ENCODE measurements around the gene PIBF1.
"Not testable (repeated sequence)": the region's sequence is repeated elsewhere in the genome, so short reads cannot be mapped to it uniquely, and the experiment has no call there.

The PIBF1 gene

GRCh38 chr13:72823081-72823480 lies 41.1 kb downstream of the PIBF1 start:
- DNase-seq (no peak), ATAC-seq (no peak)

GRCh38 chr13:72823724-72824123 lies 41.8 kb downstream of the PIBF1 start:
- no peak for ATAC-seq

DNA sequence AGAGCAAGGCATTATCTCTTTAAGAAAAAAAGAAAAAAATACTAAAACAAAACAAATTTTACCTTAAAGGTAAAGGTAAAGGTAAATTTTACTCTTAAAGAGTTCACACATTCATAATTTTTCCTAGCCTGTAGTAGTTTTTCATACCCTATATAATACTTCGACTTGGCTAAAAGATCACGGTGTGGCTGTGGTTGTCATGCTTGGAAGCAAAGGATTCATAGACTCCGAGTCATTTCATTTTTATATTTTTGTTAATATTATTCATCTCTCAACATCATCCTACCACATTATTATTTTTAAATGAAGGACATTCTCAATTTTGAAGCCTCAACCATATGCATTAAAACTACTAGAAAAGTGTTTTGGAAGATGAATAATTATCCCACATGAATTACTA lies 52.7 kb downstream of the PIBF1 start:
- no peak for DNase-seq
- no peak for ATAC-seq

More at GRCh38 chr13:72823724-72824123, 41.8 kb downstream of the PIBF1 start:
- no peak for DNase-seq

DNA sequence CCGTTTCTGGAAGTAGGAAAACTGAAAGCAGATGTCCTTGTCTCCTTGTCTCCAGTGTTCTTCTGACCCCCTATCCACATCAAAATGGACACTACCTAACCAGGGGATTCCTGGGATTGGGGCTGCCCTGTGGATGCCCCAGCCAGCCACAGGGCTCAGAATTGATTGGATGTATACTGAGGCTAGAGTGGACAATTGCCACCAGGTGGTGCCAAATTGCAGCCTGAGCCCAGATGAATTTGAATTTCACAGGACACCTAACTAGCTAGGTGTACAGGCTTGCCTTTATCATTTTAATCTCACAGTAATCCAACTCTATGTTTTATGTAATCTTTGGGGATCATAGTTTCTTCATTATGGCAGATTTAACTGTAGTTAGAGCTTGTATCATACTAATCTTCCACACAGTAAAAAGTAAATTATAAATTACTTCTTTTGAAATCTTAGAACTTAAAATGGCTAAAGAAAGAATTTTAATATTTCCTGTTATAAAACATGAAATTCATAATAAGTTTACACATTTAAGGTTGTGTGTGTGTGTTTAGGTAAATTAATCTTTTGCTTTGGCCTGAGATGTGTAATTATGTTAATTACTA lies 58.0 kb downstream of the PIBF1 start:
- peak; percentile 84 for ATAC-seq
- DNase-seq = peak; percentile 27

- ATAC-seq (no peak), DNase-seq (no peak)
Measured at GRCh38 chr13:72842991-72843390, 61.1 kb downstream of the PIBF1 start.

- ATAC-seq, DNase-seq: not testable (repeated sequence)
Measured at GRCh38 chr13:72845148-72845547, 63.2 kb downstream of the PIBF1 start.

DNA sequence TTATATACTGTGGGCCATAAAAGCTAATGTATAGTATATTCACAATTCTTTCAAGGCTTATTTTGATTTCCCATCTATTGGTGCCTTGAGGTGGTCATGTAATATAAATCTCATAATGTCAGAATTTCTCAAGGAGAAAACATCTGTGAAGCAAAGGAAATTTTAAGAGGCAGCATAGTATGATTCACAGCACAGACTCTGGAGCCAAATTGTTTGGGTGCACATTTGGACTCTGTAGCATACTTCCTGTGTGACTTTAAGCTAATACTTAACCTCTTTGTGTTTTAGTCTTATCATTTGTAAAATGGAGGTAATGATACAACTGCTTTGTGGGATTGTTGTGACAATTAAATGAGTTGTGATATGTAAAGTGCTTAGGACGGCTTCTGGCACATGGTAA lies 67.6 kb downstream of the PIBF1 start:
- DNase-seq = no peak
- no peak for ATAC-seq

DNA sequence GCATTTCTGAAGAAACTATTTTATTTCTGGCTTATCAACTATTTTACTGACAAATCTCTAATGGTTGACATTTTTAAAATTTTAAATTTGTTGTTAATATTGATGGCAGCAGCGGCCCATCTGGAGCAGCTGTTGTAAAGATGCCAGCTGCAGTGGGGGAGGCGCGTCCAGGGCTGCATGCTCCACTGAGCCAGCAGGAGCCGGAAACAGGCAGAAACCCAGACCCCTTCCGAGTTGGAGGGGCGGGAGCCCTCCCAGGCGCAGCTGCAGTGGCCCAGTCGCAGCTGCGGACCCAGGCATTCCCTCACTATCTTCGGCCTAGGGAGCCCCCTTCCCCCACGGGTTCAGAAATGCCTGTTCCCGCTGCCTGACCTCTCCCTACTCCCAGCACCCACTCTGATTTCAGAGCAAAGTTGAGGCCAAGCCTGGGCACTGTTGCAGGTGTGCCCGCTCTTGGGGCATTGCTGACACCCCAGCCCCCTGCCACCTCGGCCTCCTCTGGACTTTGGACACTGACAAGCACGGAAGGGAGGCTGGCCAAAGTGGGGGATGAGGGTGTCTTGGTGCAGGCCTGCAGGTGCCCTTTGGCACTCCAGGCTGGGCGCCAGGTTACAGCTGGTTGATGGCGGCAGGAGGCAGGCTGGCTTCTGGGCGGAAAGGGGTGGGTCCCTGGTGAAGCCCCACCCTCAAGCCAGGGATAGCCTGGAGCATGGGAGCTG lies 69.2 kb downstream of the PIBF1 start:
- peak; percentile 23 for ATAC-seq

DNA sequence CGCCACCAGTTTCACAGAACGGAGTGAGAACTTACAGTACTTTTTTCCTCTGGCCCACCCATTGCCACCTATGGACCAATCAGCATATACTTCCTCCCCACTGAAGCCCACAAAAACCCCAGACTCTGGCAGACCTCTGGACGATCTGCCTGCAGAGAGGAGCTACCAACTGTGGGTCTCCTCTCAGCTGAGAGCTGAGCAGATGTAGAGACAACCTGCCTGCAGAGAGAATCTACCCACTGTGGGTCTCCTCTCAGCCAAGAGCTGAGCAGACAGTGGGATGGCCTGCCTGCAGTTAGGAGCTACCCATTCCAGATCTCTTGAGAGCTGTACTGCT lies 69.7 kb downstream of the PIBF1 start:
- ATAC-seq = peak; percentile 19
- no peak for DNase-seq

More for the DNA sequence above, 69.2 kb downstream of the PIBF1 start:
- DNase-seq = no peak

DNA sequence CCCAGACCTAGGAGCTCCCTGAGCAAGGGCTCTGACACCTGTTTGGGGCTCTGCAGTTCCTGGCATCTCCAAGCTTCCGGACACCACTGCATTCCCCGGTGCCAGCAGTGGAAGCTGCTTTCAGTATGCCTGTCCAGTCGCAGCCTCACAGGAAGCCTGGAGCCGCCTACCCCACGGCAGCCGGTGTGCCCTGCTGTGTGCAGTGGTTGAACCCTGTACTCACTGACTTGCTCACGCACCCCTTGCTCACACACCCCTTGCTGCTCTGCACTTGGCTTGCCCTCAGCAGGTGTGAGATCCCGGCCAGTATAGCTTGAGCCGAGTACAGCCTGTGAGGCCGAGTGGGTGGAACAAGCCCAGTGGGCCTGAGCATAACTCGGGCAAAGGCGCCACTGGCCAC lies 70.3 kb downstream of the PIBF1 start:
- ATAC-seq (no peak), DNase-seq (no peak)

DNA sequence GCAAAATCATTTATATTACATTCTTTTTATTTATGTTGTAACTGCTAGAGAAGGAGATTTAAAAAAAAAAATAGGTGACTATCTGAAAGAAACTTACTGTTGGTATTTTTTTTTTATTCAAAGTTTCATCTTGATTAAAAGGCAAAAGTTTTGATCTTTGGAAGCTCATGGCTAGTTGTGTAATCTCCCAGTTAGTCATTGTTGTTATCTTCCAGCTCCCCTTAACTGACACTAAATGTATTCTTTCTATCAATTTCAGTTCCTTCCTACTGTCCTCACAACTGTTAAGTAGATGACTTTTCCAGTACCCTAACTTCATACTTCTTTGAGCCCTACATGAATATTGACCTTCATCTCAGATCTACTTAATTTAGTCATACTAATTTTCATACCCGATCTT lies 71.1 kb downstream of the PIBF1 start:
- DNase-seq = no peak
- ATAC-seq = no peak

DNA sequence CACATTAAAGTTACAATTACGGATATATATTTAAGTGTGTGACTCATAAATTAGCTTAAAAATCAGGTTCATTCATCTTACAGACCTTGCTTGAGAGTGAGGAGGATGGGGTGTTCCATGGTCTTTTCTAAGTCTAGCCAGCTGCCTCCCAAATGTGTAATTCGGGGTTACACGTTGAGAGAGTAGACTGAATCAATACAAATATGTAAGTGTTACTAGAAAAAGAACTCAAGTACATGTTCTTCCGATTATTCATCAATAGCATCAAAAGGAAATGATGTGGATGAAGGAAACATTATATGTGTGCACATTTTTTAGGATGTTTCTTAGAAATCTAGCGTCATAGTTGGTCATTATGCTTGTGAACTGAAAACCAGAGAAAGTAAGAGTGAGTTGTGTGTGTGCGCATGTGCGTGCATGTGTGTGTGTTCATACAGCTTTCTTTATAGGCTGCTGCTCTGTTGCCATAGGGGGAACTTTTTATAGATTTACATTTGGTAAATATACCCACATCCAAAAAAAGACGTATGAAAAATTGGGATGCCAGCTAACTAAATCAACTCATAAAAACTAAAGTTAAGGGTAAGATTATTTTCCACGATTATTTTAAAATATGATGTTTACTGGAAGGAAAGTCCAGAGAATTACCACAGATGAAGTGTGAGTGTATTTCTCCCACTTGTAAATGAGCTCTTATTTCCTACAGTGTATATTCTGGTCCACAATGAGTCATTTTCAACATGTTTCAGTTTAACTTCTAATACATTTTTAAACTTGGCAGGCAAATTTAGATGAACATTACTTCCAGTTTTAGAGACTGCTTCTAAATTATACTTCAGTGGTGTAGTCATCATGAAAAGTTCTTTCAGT lies 82.4 kb downstream of the PIBF1 start:
- ATAC-seq (peak; percentile 72), DNase-seq (no peak)

DNA sequence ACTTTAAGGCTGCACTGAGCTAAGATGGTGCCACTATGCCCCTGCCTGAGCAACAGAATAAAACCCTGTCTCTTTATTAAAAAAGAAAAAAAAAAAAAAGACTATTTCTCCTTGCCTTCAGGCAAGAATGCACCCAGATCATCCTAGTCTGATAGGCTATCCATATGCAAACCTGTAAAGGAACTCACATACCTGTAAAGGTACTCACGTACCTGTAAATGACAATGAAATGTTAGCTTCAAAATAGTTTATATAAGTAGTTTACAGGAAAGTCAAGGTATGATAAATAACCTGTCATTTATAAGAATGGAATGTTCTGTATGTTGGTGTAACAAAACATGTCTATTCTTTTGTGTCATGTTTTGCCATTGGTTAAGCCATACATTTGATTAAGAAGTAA lies 86.3 kb downstream of the PIBF1 start:
- ATAC-seq (no peak), DNase-seq (no peak)

DNA sequence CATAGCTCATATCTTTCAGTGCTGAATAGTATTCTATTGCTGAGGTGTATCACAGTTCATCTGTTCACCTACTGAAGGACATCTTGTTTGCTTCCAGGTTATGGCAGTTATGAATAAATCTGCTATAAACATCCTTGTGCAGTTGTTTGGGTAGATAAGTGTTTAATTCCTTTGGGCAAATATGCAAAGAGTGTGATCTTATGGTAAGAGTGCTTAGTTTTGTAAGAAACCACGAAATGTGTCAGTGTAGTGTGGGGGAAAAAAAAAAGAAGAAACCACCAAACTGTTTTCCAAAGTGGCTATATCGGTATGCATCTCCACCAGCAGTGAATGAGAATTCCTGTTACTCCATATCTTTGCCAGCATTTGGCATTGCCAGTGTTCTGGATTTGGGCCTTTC lies 93.3 kb downstream of the PIBF1 start:
- no peak for ATAC-seq

GRCh38 chr13:72884101-72884500 lies 102.2 kb downstream of the PIBF1 start:
- ATAC-seq (no peak), DNase-seq (no peak)

More for the DNA sequence above, 93.3 kb downstream of the PIBF1 start:
- no peak for DNase-seq

GRCh38 chr13:72886272-72887067 lies 104.5 kb downstream of the PIBF1 start:
- no peak for DNase-seq
- ATAC-seq = no peak

GRCh38 chr13:72889495-72889894 lies 107.6 kb downstream of the PIBF1 start:
- no peak for ATAC-seq
- no peak for DNase-seq

DNA sequence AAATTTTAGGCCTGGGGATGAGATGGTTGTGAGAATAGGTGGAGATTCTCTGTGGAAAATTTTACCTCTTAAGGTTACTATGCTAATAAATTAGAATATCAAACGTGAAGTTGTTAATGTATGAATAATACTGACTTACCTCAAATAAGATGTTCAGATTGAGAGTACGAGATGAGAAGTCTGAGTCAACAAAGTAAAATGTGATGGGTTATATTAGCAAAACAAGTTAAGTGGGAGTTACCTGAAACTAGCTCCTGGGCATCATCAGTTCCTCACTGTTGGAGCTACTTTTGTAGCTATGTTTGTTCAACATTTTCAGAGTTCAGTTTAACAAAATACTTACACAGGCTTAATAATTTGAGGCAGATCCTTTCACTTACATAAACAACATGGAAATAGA lies 108.6 kb downstream of the PIBF1 start:
- DNase-seq (no peak), ATAC-seq (no peak)

- ATAC-seq (no peak), DNase-seq (no peak)
Measured at GRCh38 chr13:72891423-72891822, 109.5 kb downstream of the PIBF1 start.

- no peak for ATAC-seq
Measured at GRCh38 chr13:72896869-72897268, 114.9 kb downstream of the PIBF1 start.

DNA sequence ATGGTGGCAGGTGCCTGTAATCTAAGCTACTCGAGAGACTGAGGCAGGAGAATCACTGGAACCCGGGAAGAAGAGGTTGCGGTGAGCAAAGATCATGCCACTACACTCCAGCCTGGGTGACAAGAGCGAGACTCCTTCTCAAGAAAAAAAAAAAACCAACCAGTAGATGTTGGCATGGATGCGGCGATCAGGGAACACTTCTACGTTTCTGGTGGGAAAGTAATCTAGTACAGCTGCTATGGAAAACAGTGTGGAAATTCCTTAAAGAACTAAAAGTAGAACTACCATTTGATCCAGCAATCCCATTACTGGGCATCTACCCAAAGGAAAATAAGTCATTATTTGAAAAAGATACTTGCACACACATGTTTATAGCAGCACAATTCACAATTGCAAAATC lies 119.6 kb downstream of the PIBF1 start:
- DNase-seq, ATAC-seq: not testable (repeated sequence)

More at GRCh38 chr13:72896869-72897268, 114.9 kb downstream of the PIBF1 start:
- no peak for DNase-seq

GRCh38 chr13:72908416-72908815 lies 126.5 kb downstream of the PIBF1 start:
- ATAC-seq = no peak

More at GRCh38 chr13:72908416-72908815, 126.5 kb downstream of the PIBF1 start:
- no peak for DNase-seq
